ENCODE data around the gene GNLY.

The GNLY gene

DNA sequence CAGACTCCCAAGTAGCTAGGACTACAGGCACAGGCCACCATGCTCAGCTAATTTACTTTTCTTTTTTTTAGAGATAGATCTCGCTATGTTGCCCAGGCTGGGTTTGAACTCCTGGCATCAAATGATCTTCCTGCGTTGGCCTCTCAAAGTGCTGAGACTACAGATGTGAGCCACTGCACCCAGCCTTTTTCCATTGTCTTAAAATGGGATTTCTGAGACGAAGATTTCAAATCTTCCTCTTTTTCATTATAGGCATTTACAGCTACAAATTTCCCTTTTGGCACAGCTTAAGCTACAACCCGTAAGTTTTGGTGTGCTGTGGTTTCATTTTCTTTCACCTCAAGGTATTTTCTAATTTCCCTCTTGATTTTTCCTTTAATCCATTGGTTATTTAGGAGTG lies 8.6 kb downstream of the GNLY start:
- Histone ChIP-seq H3K4me2 (ENCODE audit: low read length) (no peak overlapping the region), H3K27ac (ENCODE audit: low read depth, low read length, poor library complexity, severe bottlenecking) (no peak overlapping the region), H3K4me1 (ENCODE audit: insufficient read depth, low read length, severe bottlenecking) (peaks cover 6% of the 10 kb centered on the region), H3K36me3 (ENCODE audit: insufficient read depth, low read length) (no peaks in the 10 kb centered on the region), H3F3A (ENCODE audit: insufficient read depth, low read length) (no peaks in the 10 kb centered on the region), H3K79me2 (ENCODE audit: insufficient read depth, low read length) (no peaks in the 10 kb centered on the region), H3K9me2 (ENCODE audit: low read depth, low read length) (no peaks in the 10 kb centered on the region), H4K20me1 (ENCODE audit: insufficient read depth, low read length) (no peaks in the 10 kb centered on the region), H2AFZ (ENCODE audit: low read length) (no peak overlapping the region), H3K4me3 (ENCODE audit: low read depth, low read length, poor library complexity, severe bottlenecking) (no peak overlapping the region), H3K9ac (ENCODE audit: low read length) (no peak overlapping the region), H3K9me3 (ENCODE audit: low read length) (no peaks in the 10 kb centered on the region), H3K27me3 (ENCODE audit: insufficient read depth, low read length) (no peaks in the 10 kb centered on the region; the same call in 1 of the 2 replicates)
- TF ChIP-seq EZH2 (IDR thresholded peaks at IDR 0.05; ENCODE audit: borderline replicate concordance, low read length), result no peak
- TF ChIP-seq, protein P1, sequence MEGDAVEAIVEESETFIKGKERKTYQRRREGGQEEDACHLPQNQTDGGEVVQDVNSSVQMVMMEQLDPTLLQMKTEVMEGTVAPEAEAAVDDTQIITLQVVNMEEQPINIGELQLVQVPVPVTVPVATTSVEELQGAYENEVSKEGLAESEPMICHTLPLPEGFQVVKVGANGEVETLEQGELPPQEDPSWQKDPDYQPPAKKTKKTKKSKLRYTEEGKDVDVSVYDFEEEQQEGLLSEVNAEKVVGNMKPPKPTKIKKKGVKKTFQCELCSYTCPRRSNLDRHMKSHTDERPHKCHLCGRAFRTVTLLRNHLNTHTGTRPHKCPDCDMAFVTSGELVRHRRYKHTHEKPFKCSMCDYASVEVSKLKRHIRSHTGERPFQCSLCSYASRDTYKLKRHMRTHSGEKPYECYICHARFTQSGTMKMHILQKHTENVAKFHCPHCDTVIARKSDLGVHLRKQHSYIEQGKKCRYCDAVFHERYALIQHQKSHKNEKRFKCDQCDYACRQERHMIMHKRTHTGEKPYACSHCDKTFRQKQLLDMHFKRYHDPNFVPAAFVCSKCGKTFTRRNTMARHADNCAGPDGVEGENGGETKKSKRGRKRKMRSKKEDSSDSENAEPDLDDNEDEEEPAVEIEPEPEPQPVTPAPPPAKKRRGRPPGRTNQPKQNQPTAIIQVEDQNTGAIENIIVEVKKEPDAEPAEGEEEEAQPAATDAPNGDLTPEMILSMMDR (IDR thresholded peaks at IDR 0.05; ENCODE audit: low read length), result no peak

DNA sequence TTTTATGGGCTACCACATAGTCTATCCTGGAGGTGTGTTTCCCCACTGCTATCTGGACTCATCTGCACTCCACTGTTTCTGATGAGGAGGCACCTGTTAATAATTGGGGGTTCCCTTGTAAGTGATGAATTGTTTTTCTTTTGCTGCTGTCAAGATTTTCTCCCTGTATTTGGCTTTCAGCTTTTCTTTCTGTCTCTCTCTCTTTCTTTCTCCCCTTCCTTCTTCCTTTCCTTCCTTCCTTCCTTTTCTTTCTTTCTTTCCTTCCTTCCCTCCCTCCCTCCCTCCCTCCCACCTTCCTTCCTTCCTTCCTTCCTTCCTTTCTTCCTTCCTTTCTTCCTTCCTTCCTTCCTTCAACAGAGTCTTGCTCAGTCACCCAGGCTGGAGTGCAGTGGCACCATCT lies 9.2 kb downstream of the GNLY start:
- no peaks in the 10 kb centered on the region for H3K9me3 ChIP-seq (ENCODE audit: low read length)
- H3K9me2 ChIP-seq (ENCODE audit: low read depth, low read length), result no peaks in the 10 kb centered on the region
- H2AFZ ChIP-seq (ENCODE audit: low read length), result no peak overlapping the region
- H3F3A ChIP-seq (ENCODE audit: insufficient read depth, low read length), result no peaks in the 10 kb centered on the region
- H3K4me3 ChIP-seq (ENCODE audit: low read depth, low read length, poor library complexity, severe bottlenecking), result no peak overlapping the region
- no peak for TF ChIP-seq EZH2 (IDR thresholded peaks at IDR 0.05; ENCODE audit: borderline replicate concordance, low read length)
- TF ChIP-seq, protein P1 (IDR thresholded peaks at IDR 0.05; ENCODE audit: low read length), result no peak
- no peak overlapping the region for H3K27ac ChIP-seq (ENCODE audit: low read depth, low read length, poor library complexity, severe bottlenecking)
- no peak overlapping the region for H3K4me2 ChIP-seq (ENCODE audit: low read length)
- H3K9ac ChIP-seq (ENCODE audit: low read length), result no peak overlapping the region
- peaks cover 6% of the 10 kb centered on the region for H3K4me1 ChIP-seq (ENCODE audit: insufficient read depth, low read length, severe bottlenecking)
- H4K20me1 ChIP-seq (ENCODE audit: insufficient read depth, low read length), result no peaks in the 10 kb centered on the region
- H3K36me3 ChIP-seq (ENCODE audit: insufficient read depth, low read length), result no peaks in the 10 kb centered on the region
- H3K27me3 ChIP-seq (ENCODE audit: insufficient read depth, low read length), result no peaks in the 10 kb centered on the region; the same call in 1 of the 2 replicates
- H3K79me2 ChIP-seq (ENCODE audit: insufficient read depth, low read length), result no peaks in the 10 kb centered on the region

DNA sequence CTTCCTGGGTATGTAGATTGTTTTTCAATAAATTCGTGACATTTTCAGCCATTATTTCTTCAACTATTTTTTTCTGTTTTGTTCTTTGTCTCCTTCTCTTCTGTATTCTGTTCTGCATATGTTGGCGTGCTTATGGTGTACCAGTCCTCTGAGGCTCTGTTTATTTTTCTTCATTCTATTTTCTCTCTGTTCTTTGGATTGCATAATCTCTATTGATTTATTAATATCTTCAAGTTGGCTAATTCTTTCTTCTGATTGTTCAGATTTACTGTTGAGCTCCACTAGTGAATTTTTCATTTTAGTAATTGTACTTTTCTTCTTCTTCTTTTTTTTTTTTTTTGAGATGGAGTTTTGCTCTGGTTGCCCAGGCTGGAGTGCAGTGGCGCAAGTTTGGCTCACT lies 9.9 kb downstream of the GNLY start:
- H4K20me1 ChIP-seq (ENCODE audit: insufficient read depth, low read length), result no peaks in the 10 kb centered on the region
- H2AFZ ChIP-seq (ENCODE audit: low read length), result no peak overlapping the region
- H3K4me3 ChIP-seq (ENCODE audit: low read depth, low read length, poor library complexity, severe bottlenecking), result no peak overlapping the region
- H3K9ac ChIP-seq (ENCODE audit: low read length), result no peak overlapping the region
- no peaks in the 10 kb centered on the region for H3K9me2 ChIP-seq (ENCODE audit: low read depth, low read length)
- H3K27me3 ChIP-seq (ENCODE audit: insufficient read depth, low read length), result no peaks in the 10 kb centered on the region; the same call in 1 of the 2 replicates
- H3K4me2 ChIP-seq (ENCODE audit: low read length), result no peak overlapping the region
- H3K4me1 ChIP-seq (ENCODE audit: insufficient read depth, low read length, severe bottlenecking), result peaks cover 6% of the 10 kb centered on the region
- no peaks in the 10 kb centered on the region for H3K79me2 ChIP-seq (ENCODE audit: insufficient read depth, low read length)
- no peaks in the 10 kb centered on the region for H3K9me3 ChIP-seq (ENCODE audit: low read length)
- TF ChIP-seq EZH2 (IDR thresholded peaks at IDR 0.05; ENCODE audit: borderline replicate concordance, low read length), result no peak
- TF ChIP-seq, protein P1 (IDR thresholded peaks at IDR 0.05; ENCODE audit: low read length), result no peak
- no peaks in the 10 kb centered on the region for H3K36me3 ChIP-seq (ENCODE audit: insufficient read depth, low read length)
- H3F3A ChIP-seq (ENCODE audit: insufficient read depth, low read length), result no peaks in the 10 kb centered on the region
- no peak overlapping the region for H3K27ac ChIP-seq (ENCODE audit: low read depth, low read length, poor library complexity, severe bottlenecking)

Data from OCI-LY1 (cell line).